Right atrium auricular region (tissue), 2 donors: ENCODE data around the gene CBLN1. TPM values are rescaled to one million over a fixed set of nuclear protein-coding genes. Genes with fewer than 3 reads are reported as not detected.

ENCODE experiments used
- DNase-seq: peaks from one replicate; pipeline ENCODE4 v3.0.0-alpha.2; 2019; ENCODE audit warnings: low spot score
- H3K27ac ChIP-seq, 2 donors: fragments of 200-600 bp; sonication (generic); 1 replicate in 1 of 2; 2 replicates in 1 of 2; pipeline ENCODE4 v1.5.1; 2016 to 2019
- H3K27me3 ChIP-seq, 2 donors: fragments of 200-600 bp; sonication (generic); one replicate each; pipeline versions ENCODE4 v1.5.1 to v1.6.0; 2017 to 2019
- H3K36me3 ChIP-seq: fragments of 200-600 bp; sonication (generic); one replicate; pipeline ENCODE4 v1.5.1; 2016
- H3K4me1 ChIP-seq, 2 donors: fragments of 200-600 bp; sonication (generic); one replicate each; pipeline versions ENCODE4 v1.5.1 to v1.6.0; 2017 to 2019
- H3K4me3 ChIP-seq, 2 donors: fragments of 200-600 bp; sonication (generic); 1 replicate in 1 of 2; 2 replicates in 1 of 2; pipeline ENCODE4 v1.5.1; 2017 to 2019; ENCODE audit warnings: mild to moderate bottlenecking in 1 of 2, moderate library complexity in 1 of 2
- H3K9me3 ChIP-seq, 2 donors: fragments of 200-600 bp; sonication (generic); one replicate each; pipeline ENCODE4 v1.5.1; 2019
- CTCF ChIP-seq, 2 donors: fragments of 200-600 bp; sonication (generic); IDR thresholded peaks; one replicate each; pipeline ENCODE4 v1.5.1; 2019; ENCODE audit warnings: antibody characterized with exemption in 2 of 2
- total RNA-seq, 2 donors: library from RNA; depleted of rRNA; stranded (reverse); fragments of >200 nt; gene quantifications; one replicate each; pipeline ENCODE4 v1.1.0, GENCODE V29; 2016

The CBLN1 gene
- total RNA-seq, 2 donors from 2014 or later, result 0.98 to 1.9 TPM

- Histone ChIP-seq H3K27ac (no peak overlapping the region), H3K4me1 (peaks cover 0 to 38% of the 10 kb centered on the region in 2 donors), H3K27me3 (peaks cover 40 to 54% of the 10 kb centered on the region in 2 donors), H3K4me3 (no peak overlapping the region), H3K36me3 (no peaks in the 10 kb centered on the region), H3K9me3 (no peaks in the 10 kb centered on the region)
- DNase-seq, result no peak
- TF ChIP-seq CTCF (IDR thresholded peaks at IDR 0.05), result no peak
These were observed 4.8 kb downstream of the CBLN1 start for GRCh38 chr16:49276646-49277385.

GRCh38 chr16:49275870-49276269 is 5.8 kb downstream of the CBLN1 start:
- no peak overlapping the region for H3K4me3 ChIP-seq
- no peak for DNase-seq
- TF ChIP-seq CTCF (IDR thresholded peaks at IDR 0.05), result no peak
- no peaks in the 10 kb centered on the region for H3K36me3 ChIP-seq
- no peak overlapping the region for H3K27ac ChIP-seq
- no peaks in the 10 kb centered on the region for H3K9me3 ChIP-seq
- peaks cover 35 to 52% of the 10 kb centered on the region in 2 donors for H3K27me3 ChIP-seq
- peaks cover 0 to 31% of the 10 kb centered on the region in 2 donors for H3K4me1 ChIP-seq

GRCh38 chr16:49275050-49275730 is 6.4 kb downstream of the CBLN1 start:
- DNase-seq, result no peak
- Histone ChIP-seq H3K9me3 (no peaks in the 10 kb centered on the region), H3K36me3 (no peaks in the 10 kb centered on the region), H3K27ac (no peak overlapping the region), H3K27me3 (peaks cover 32 to 46% of the 10 kb centered on the region in 2 donors), H3K4me1 (peaks cover 0 to 24% of the 10 kb centered on the region in 2 donors), H3K4me3 (no peak overlapping the region)
- no peak for TF ChIP-seq CTCF (IDR thresholded peaks at IDR 0.05)

GRCh38 chr16:49274591-49274990 is 7.0 kb downstream of the CBLN1 start:
- Histone ChIP-seq H3K4me3 (no peak overlapping the region), H3K9me3 (no peaks in the 10 kb centered on the region), H3K4me1 (peaks cover 0 to 18% of the 10 kb centered on the region in 2 donors), H3K27ac (no peak overlapping the region), H3K36me3 (no peaks in the 10 kb centered on the region), H3K27me3 (peaks cover 27 to 42% of the 10 kb centered on the region in 2 donors)
- no peak for DNase-seq
- no peak for TF ChIP-seq CTCF (IDR thresholded peaks at IDR 0.05)

- peaks cover 21 to 34% of the 10 kb centered on the region in 2 donors for H3K27me3 ChIP-seq
These were observed 7.9 kb downstream of the CBLN1 start for GRCh38 chr16:49273771-49274170.

More at GRCh38 chr16:49273771-49274170, 7.9 kb downstream of the CBLN1 start:
- Histone ChIP-seq H3K27ac (no peak overlapping the region), H3K4me1 (peaks cover 0 to 14% of the 10 kb centered on the region in 2 donors), H3K4me3 (no peak overlapping the region), H3K36me3 (no peaks in the 10 kb centered on the region), H3K9me3 (no peaks in the 10 kb centered on the region)
- no peak for TF ChIP-seq CTCF (IDR thresholded peaks at IDR 0.05)
- DNase-seq, result no peak
